Stimulated activated CD4-positive, alpha-beta T cell treated with anti-CD3 and anti-CD28 coated beads, Interleukin-2, amount 100 ng/mL, for 4 hours (primary cell): ENCODE measurements around the gene LSM6.

ENCODE experiments used
- DNase-seq: peaks from one replicate; pipeline ENCODE4 v3.0.0-alpha.2; 2020; ENCODE audit warnings: low read depth

LSM6 gene

GRCh38 chr4:146186596-146186995 is 11.1 kb downstream of the LSM6 start:
- no peak for DNase-seq

- no peak for DNase-seq
Measured at GRCh38 chr4:146190456-146190855, 14.9 kb downstream of the LSM6 start.

- no peak for DNase-seq
Measured at GRCh38 chr4:146191766-146192458, 16.4 kb downstream of the LSM6 start.

GRCh38 chr4:146193628-146194027 is 18.1 kb downstream of the LSM6 start:
- no peak for DNase-seq

GRCh38 chr4:146194212-146194611 is 18.7 kb downstream of the LSM6 start:
- no peak for DNase-seq

GRCh38 chr4:146202665-146203064 is 27.1 kb downstream of the LSM6 start:
- no peak for DNase-seq

GRCh38 chr4:146207410-146207809 is 31.9 kb downstream of the LSM6 start:
- no peak for DNase-seq

- no peak for DNase-seq
Measured at GRCh38 chr4:146210890-146211289, 35.4 kb downstream of the LSM6 start.

- no peak for DNase-seq
Measured at GRCh38 chr4:146211440-146211839, 35.9 kb downstream of the LSM6 start.

GRCh38 chr4:146212781-146213180 is 37.3 kb downstream of the LSM6 start:
- DNase-seq: no peak

GRCh38 chr4:146214238-146214637 is 38.7 kb downstream of the LSM6 start, which contains the start of gene REELD1:
Gene REELD1 (plus strand): TSS chr4:146214538. CDS start chr4:146216953, 2,415 bp downstream.
- no peak for DNase-seq

GRCh38 chr4:146222313-146222712 is 46.8 kb downstream of the LSM6 start:
- no peak for DNase-seq

- DNase-seq: no peak
Measured at GRCh38 chr4:146224326-146224966, 48.9 kb downstream of the LSM6 start.

GRCh38 chr4:146229406-146229805 is 53.9 kb downstream of the LSM6 start:
- no peak for DNase-seq

GRCh38 chr4:146232131-146232722 is 56.7 kb downstream of the LSM6 start:
- no peak for DNase-seq

- DNase-seq: no peak
Measured at GRCh38 chr4:146235654-146236177, 60.2 kb downstream of the LSM6 start.

- no peak for DNase-seq
Measured at GRCh38 chr4:146236216-146236615, 60.7 kb downstream of the LSM6 start.

GRCh38 chr4:146237092-146237491 is 61.6 kb downstream of the LSM6 start:
- no peak for DNase-seq

GRCh38 chr4:146238107-146238506 is 62.6 kb downstream of the LSM6 start:
- DNase-seq: no peak
